GM12891 (cell line): Measurements from ENCODE around the gene ZNF317.

Source experiments
- POLR2A ChIP-seq: IDR thresholded peaks from 2 replicates; pipeline ENCODE4 v1.6.1; 2011; ENCODE audit warnings: low read depth, low read length, control low read depth
- POLR2AphosphoS5 ChIP-seq: IDR thresholded peaks from 2 replicates; pipeline ENCODE4 v1.6.1; 2011; ENCODE audit warnings: low read depth, low read length, control low read depth

- TF ChIP-seq POLR2A: no peak
- no peak for TF ChIP-seq POLR2AphosphoS5
Observed at GRCh38 chr19:9166846-9167245, 26.6 kb downstream of the ZNF317 start.
